GM23338 (cell line): Measurements from ENCODE around the gene INTS14. TPM values are rescaled to one million over a fixed set of nuclear protein-coding genes. Genes with fewer than 3 reads are reported as not detected.

ENCODE experiments used
- ATAC-seq: fragments of 200-7000 bp; cut with Tn5 transposase; 3 replicates; pipeline ENCODE4 v1.9.1; 2020
- DNase-seq: peaks from one replicate; pipeline ENCODE4 v3.0.0-alpha.2; 2015; ENCODE audit warnings: low spot score
- H2AFZ ChIP-seq: fragments of 200-600 bp; sonication (generic); 2 replicates; pipeline ENCODE4 v1.8.0; 2016; ENCODE audit warnings: antibody characterized with exemption, mild to moderate bottlenecking, moderate library complexity
- H3F3A ChIP-seq: fragments of 200-600 bp; sonication (generic); replicated peaks from 2 replicates; pipeline ENCODE4 v1.8.0; 2017; ENCODE audit warnings: antibody characterized with exemption, mixed run types, low read depth
- H3K27ac ChIP-seq: fragments of 200-600 bp; sonication (generic); 2 replicates; pipeline ENCODE4 v1.6.1; 2016; ENCODE audit warnings: low read depth
- H3K27me3 ChIP-seq: fragments of 200-600 bp; sonication (generic); 2 replicates; pipeline ENCODE4 v1.8.0; 2016; ENCODE audit warnings: mild to moderate bottlenecking, mixed run types, moderate library complexity; ENCODE audit not compliant: insufficient read depth
- H3K36me3 ChIP-seq: fragments of 200-600 bp; sonication (generic); 2 replicates; pipeline ENCODE4 v1.8.0; 2016; ENCODE audit warnings: mild to moderate bottlenecking; ENCODE audit not compliant: insufficient read depth
- H3K4me1 ChIP-seq: fragments of 200-600 bp; sonication (generic); 2 replicates; pipeline ENCODE4 v1.8.0; 2016; ENCODE audit warnings: mild to moderate bottlenecking, moderate library complexity; ENCODE audit not compliant: insufficient read depth
- H3K4me2 ChIP-seq: fragments of 200-600 bp; sonication (generic); 2 replicates; pipeline ENCODE4 v1.7.1; 2017; ENCODE audit warnings: mixed run types
- H3K4me3 ChIP-seq: fragments of 200-600 bp; sonication (generic); 2 replicates; pipeline ENCODE4 v1.6.1; 2016; ENCODE audit warnings: mixed run types
- H3K79me2 ChIP-seq: fragments of 200-600 bp; sonication (generic); replicated peaks from 2 replicates; pipeline ENCODE4 v1.8.0; 2017; ENCODE audit warnings: mild to moderate bottlenecking; ENCODE audit not compliant: insufficient read depth
- H3K9me2 ChIP-seq: fragments of 200-600 bp; sonication (generic); 2 replicates; pipeline ENCODE4 v1.8.0; 2017; ENCODE audit not compliant: insufficient read depth
- H4K20me1 ChIP-seq: fragments of 200-600 bp; sonication (generic); replicated peaks from 2 replicates; pipeline ENCODE4 v1.8.0; 2017; ENCODE audit warnings: mild to moderate bottlenecking; ENCODE audit not compliant: insufficient read depth
- H3K27ac Mint-ChIP-seq: 2 replicates; pipeline ENCODE4 v1.8.0; 2020; ENCODE audit warnings: inconsistent platforms, mild to moderate bottlenecking, moderate library complexity, mixed read lengths
- H3K27me3 Mint-ChIP-seq: 3 replicates; pipeline ENCODE4 v1.8.0; 2022; ENCODE audit warnings: low read depth, mild to moderate bottlenecking, moderate library complexity, mixed read lengths, inconsistent platforms; ENCODE audit not compliant: insufficient read depth, poor library complexity
- H3K36me3 Mint-ChIP-seq: 3 replicates; pipeline ENCODE4 v1.8.0; 2021; ENCODE audit warnings: low read depth, mild to moderate bottlenecking, inconsistent platforms, moderate library complexity, mixed read lengths
- H3K4me1 Mint-ChIP-seq: 3 replicates; pipeline ENCODE4 v1.8.0; 2020; ENCODE audit warnings: mild to moderate bottlenecking, inconsistent platforms, mixed read lengths
- H3K4me3 Mint-ChIP-seq: 3 replicates; pipeline ENCODE4 v1.8.0; 2021; ENCODE audit warnings: moderate library complexity, mild to moderate bottlenecking, inconsistent platforms, mixed read lengths
- H3K9me3 Mint-ChIP-seq: 3 replicates; pipeline ENCODE4 v1.8.0; 2020; ENCODE audit warnings: moderate library complexity, mild to moderate bottlenecking, inconsistent platforms, mixed read lengths
- CREB1 ChIP-seq: fragments of 250-450 bp; sonication (Bioruptor Pico); IDR thresholded peaks from 2 replicates; pipeline ENCODE4 v1.5.0; 2020; ENCODE audit warnings: low read depth, mild to moderate bottlenecking, moderate library complexity
- EZH2 ChIP-seq: fragments of 200-600 bp; sonication (generic); IDR thresholded peaks from one replicate; pipeline ENCODE4 v1.8.0; 2017; ENCODE audit warnings: antibody characterized with exemption, mild to moderate bottlenecking, low read depth; ENCODE audit not compliant: unreplicated experiment
- EZH2phosphoT487 ChIP-seq: fragments of 200-600 bp; sonication (generic); IDR thresholded peaks from one replicate; pipeline ENCODE4 v1.8.1; 2018; ENCODE audit warnings: antibody characterized with exemption; ENCODE audit not compliant: unreplicated experiment
- JUNB ChIP-seq: IDR thresholded peaks from one replicate; pipeline ENCODE4 v1.6.1; 2016; ENCODE audit warnings: antibody characterized with exemption; ENCODE audit not compliant: unreplicated experiment
- ZNF331 ChIP-seq: fragments of 250-450 bp; sonication (Bioruptor Pico); IDR thresholded peaks from 2 replicates; pipeline ENCODE4 v1.5.0; 2020; ENCODE audit warnings: low read depth, mild to moderate bottlenecking, moderate library complexity
- ZNF462 ChIP-seq: fragments of 250-450 bp; sonication (Bioruptor Pico); IDR thresholded peaks from 2 replicates; pipeline ENCODE4 v1.5.0; 2020; ENCODE audit warnings: mild to moderate bottlenecking, moderate library complexity
- polyA plus RNA-seq: library from polyadenylated mRNA; unstranded; fragments of >200 nt; fragmentation: Nextera tagmentation; extraction: Ambion mirVana; gene quantifications from 2 replicates; pipeline ENCODE4 v1.2.1, GENCODE V29; 2016
- total RNA-seq: library from RNA; depleted of rRNA; stranded (reverse); fragments of >200 nt; shearing (Covaris generic); gene quantifications from 2 replicates; pipeline ENCODE4 v1.2.3, GENCODE V29; 2014
- TF ChIP-seq, protein P1 (sequence below): IDR thresholded peaks from 2 replicates; pipeline ENCODE4 v1.6.1; 2016; ENCODE audit warnings: antibody characterized with exemption
- TF ChIP-seq, protein P2 (sequence below), 2 experiments: fragments of 200-600 bp in 1 of 2; sonication (generic) in 1 of 2; conservative IDR thresholded peaks; 2 replicates each; pipeline versions ENCODE4 v1.5.1 to v1.6.1; 2016 to 2017; ENCODE audit warnings: antibody characterized with exemption in 2 of 2, low read depth in 2 of 2, mild to moderate bottlenecking in 2 of 2, moderate library complexity in 1 of 2

Gene INTS14
- total and polyA plus RNA-seq, 2 experiments from 2014 or later, result 15.2 to 37.7 TPM

- Mint-ChIP-seq H3K36me3 (peaks cover 51% of the 10 kb centered on the region), H3K9me3 (no peaks in the 10 kb centered on the region), H3K27me3 (peaks cover 3% of the 10 kb centered on the region), H3K27ac (no peak overlapping the region), H3K4me1 (peaks cover 15% of the 10 kb centered on the region), H3K4me3 (no peak overlapping the region)
- Histone ChIP-seq H3K36me3 (peaks cover 16% of the 10 kb centered on the region), H3F3A (no peaks in the 10 kb centered on the region; the same call in 1 of the 2 replicates), H3K4me3 (no peak overlapping the region), H3K27me3 (no peaks in the 10 kb centered on the region), H3K4me1 (no peaks in the 10 kb centered on the region; the same call in 1 of the 2 replicates), H3K4me2 (no peak overlapping the region), H4K20me1 (no peaks in the 10 kb centered on the region), H2AFZ (no peak overlapping the region), H3K79me2 (no peaks in the 10 kb centered on the region), H3K27ac (peak overlapping the region; percentile 17; the same call in 1 of the 2 replicates), H3K9me2 (no peaks in the 10 kb centered on the region)
- no peak for ATAC-seq
- no peak for DNase-seq
- no peak for TF ChIP-seq CREB1
Measured at GRCh38 chr15:65584241-65584640, 26.7 kb downstream of the INTS14 start.

GRCh38 chr15:65583701-65584100 is 27.2 kb downstream of the INTS14 start:
- H3K27ac Mint-ChIP-seq, result no peak overlapping the region
- peaks cover 3% of the 10 kb centered on the region for H3K27me3 Mint-ChIP-seq
- TF ChIP-seq, protein P1, sequence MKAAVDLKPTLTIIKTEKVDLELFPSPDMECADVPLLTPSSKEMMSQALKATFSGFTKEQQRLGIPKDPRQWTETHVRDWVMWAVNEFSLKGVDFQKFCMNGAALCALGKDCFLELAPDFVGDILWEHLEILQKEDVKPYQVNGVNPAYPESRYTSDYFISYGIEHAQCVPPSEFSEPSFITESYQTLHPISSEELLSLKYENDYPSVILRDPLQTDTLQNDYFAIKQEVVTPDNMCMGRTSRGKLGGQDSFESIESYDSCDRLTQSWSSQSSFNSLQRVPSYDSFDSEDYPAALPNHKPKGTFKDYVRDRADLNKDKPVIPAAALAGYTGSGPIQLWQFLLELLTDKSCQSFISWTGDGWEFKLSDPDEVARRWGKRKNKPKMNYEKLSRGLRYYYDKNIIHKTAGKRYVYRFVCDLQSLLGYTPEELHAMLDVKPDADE, result no peak
- TF ChIP-seq CREB1, result no peak
- no peak for TF ChIP-seq ZNF331 (CRISPR knock-in tag)
- H3K9me3 Mint-ChIP-seq, result no peaks in the 10 kb centered on the region
- Histone ChIP-seq H2AFZ (no peak overlapping the region), H3K36me3 (peaks cover 16% of the 10 kb centered on the region), H3K27me3 (no peaks in the 10 kb centered on the region), H3K4me1 (no peaks in the 10 kb centered on the region; the same call in 1 of the 2 replicates), H3K4me3 (no peak overlapping the region), H4K20me1 (no peaks in the 10 kb centered on the region), H3K9me2 (no peaks in the 10 kb centered on the region), H3K79me2 (no peaks in the 10 kb centered on the region), H3F3A (no peaks in the 10 kb centered on the region; the same call in 1 of the 2 replicates), H3K4me2 (no peak overlapping the region), H3K27ac (no peak overlapping the region; the same call in 1 of the 2 replicates)
- ATAC-seq, result no peak
- H3K36me3 Mint-ChIP-seq, result peaks cover 56% of the 10 kb centered on the region
- no peak overlapping the region for H3K4me3 Mint-ChIP-seq
- peak; percentile 9 for DNase-seq
- peaks cover 21% of the 10 kb centered on the region for H3K4me1 Mint-ChIP-seq

DNA sequence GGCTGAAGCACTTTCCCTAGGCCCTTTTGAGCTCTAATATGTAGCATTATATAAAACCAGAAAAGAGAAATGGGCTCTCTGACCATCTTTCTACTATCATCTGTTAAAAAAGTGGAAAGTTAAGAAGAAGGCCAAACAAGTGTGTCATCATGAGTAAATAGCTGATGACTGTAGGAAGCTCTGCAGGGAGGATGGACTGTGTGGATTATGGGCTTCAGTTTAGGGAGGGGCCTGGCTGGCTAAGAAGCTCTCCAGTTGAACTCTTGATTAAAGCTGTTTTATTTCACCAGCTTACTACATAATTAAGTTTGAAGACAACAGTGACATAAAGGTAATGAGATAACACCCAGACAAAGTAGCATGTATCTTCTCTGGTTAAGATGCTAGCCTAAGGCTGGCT is 30.6 kb downstream of the INTS14 start:
- Histone ChIP-seq H3K27ac (no peak overlapping the region), H3K4me3 (no peak overlapping the region), H3K4me2 (no peak overlapping the region), H3K27me3 (no peaks in the 10 kb centered on the region), H3K9me2 (no peaks in the 10 kb centered on the region), H4K20me1 (no peaks in the 10 kb centered on the region), H3K4me1 (no peaks in the 10 kb centered on the region; the same call in 1 of the 2 replicates), H2AFZ (no peak overlapping the region), H3K79me2 (no peaks in the 10 kb centered on the region), H3K36me3 (peaks cover 16% of the 10 kb centered on the region), H3F3A (no peaks in the 10 kb centered on the region; the same call in 1 of the 2 replicates)
- Mint-ChIP-seq H3K36me3 (peaks cover 59% of the 10 kb centered on the region; the same call in 2 of the 3 replicates), H3K9me3 (no peaks in the 10 kb centered on the region), H3K4me3 (no peak overlapping the region), H3K27me3 (no peaks in the 10 kb centered on the region), H3K4me1 (peaks cover 31% of the 10 kb centered on the region), H3K27ac (no peak overlapping the region; the same call in 1 of the 2 replicates)
- no peak for ATAC-seq
- no peak for DNase-seq
- TF ChIP-seq, protein P2, sequence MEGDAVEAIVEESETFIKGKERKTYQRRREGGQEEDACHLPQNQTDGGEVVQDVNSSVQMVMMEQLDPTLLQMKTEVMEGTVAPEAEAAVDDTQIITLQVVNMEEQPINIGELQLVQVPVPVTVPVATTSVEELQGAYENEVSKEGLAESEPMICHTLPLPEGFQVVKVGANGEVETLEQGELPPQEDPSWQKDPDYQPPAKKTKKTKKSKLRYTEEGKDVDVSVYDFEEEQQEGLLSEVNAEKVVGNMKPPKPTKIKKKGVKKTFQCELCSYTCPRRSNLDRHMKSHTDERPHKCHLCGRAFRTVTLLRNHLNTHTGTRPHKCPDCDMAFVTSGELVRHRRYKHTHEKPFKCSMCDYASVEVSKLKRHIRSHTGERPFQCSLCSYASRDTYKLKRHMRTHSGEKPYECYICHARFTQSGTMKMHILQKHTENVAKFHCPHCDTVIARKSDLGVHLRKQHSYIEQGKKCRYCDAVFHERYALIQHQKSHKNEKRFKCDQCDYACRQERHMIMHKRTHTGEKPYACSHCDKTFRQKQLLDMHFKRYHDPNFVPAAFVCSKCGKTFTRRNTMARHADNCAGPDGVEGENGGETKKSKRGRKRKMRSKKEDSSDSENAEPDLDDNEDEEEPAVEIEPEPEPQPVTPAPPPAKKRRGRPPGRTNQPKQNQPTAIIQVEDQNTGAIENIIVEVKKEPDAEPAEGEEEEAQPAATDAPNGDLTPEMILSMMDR (conservative IDR thresholded peaks at IDR 0.05; ENCODE audit: low read depth in 2 of 2), result no peak
- no peak for TF ChIP-seq EZH2
- TF ChIP-seq JUNB, result no peak
- TF ChIP-seq ZNF462, result no peak
- TF ChIP-seq EZH2phosphoT487, result no peak
